Measurements from ENCODE around the gene CFAP119. TPM values are rescaled to one million over a fixed set of nuclear protein-coding genes. Genes with fewer than 3 reads are reported as not detected.
A peak's percentile ranks its signal among the peaks of the same experiment; 100 is the strongest.

CFAP119 gene
- total RNA-seq, 2 donors from 2014 or later, result 3.1 to 13.2 TPM

GRCh38 chr16:30775392-30776188 lies 13.7 kb upstream of the CFAP119 start:
- H3K27me3 ChIP-seq (replicated peaks; ENCODE audit: insufficient read depth), result no peaks in the 10 kb centered on the region
- intact Hi-C loops (cut with DNase I), result loop anchor here (5.0 kb wide), 1 partner anchor 43 kb away; no protein-coding TSS in a partner anchor
- DNase-seq (ENCODE audit: low spot score), result peak; percentile 77
- H3K4me3 ChIP-seq, result peak overlapping the region; percentile 49 to 64
- no peaks in the 10 kb centered on the region for H3K4me1 ChIP-seq (replicated peaks)
- H3K9me3 ChIP-seq, result no peaks in the 10 kb centered on the region
- H3K27ac ChIP-seq, result peak overlapping the region; percentile 70 to 76
- H3K36me3 ChIP-seq, result peaks cover 3 to 11% of the 10 kb centered on the region in 2 donors
- no peak for TF ChIP-seq POLR2A (IDR thresholded peaks at IDR 0.05)
- peak; percentile 88 for TF ChIP-seq POLR2AphosphoS5 (IDR thresholded peaks at IDR 0.05)
- under 1% methylated on average over 73 of the region's 81 CpGs for WGBS

GRCh38 chr16:30775131-30775391 lies 13.2 kb upstream of the CFAP119 start:
- intact Hi-C loops (cut with DNase I), result loop anchor here (5.0 kb wide), 1 partner anchor 43 kb away; no protein-coding TSS in a partner anchor
- Histone ChIP-seq H3K27ac (peak overlapping the region; percentile 70 to 76), H3K9me3 (no peaks in the 10 kb centered on the region), H3K27me3 (replicated peaks; ENCODE audit: insufficient read depth) (no peaks in the 10 kb centered on the region), H3K4me1 (replicated peaks) (no peaks in the 10 kb centered on the region), H3K4me3 (peak overlapping the region; percentile 49 to 64), H3K36me3 (peaks cover 3 to 11% of the 10 kb centered on the region in 2 donors)
- 7% methylated on average over 15 of the region's 15 CpGs for WGBS
- DNase-seq (ENCODE audit: low spot score), result no peak
- TF ChIP-seq POLR2A (IDR thresholded peaks at IDR 0.05) (no peak), POLR2AphosphoS5 (IDR thresholded peaks at IDR 0.05) (no peak)
- TF ChIP-seq, protein P1, sequence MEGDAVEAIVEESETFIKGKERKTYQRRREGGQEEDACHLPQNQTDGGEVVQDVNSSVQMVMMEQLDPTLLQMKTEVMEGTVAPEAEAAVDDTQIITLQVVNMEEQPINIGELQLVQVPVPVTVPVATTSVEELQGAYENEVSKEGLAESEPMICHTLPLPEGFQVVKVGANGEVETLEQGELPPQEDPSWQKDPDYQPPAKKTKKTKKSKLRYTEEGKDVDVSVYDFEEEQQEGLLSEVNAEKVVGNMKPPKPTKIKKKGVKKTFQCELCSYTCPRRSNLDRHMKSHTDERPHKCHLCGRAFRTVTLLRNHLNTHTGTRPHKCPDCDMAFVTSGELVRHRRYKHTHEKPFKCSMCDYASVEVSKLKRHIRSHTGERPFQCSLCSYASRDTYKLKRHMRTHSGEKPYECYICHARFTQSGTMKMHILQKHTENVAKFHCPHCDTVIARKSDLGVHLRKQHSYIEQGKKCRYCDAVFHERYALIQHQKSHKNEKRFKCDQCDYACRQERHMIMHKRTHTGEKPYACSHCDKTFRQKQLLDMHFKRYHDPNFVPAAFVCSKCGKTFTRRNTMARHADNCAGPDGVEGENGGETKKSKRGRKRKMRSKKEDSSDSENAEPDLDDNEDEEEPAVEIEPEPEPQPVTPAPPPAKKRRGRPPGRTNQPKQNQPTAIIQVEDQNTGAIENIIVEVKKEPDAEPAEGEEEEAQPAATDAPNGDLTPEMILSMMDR (IDR thresholded peaks at IDR 0.05), result no peak

- DNase-seq (ENCODE audit: low spot score), result no peak
- TF ChIP-seq, protein P1 (IDR thresholded peaks at IDR 0.05), result no peak
- TF ChIP-seq POLR2AphosphoS5 (IDR thresholded peaks at IDR 0.05), result no peak
- no peak for TF ChIP-seq POLR2A (IDR thresholded peaks at IDR 0.05)
- intact Hi-C loops (cut with DNase I), result loop anchor here (5.0 kb wide), 1 partner anchor 42 kb away; no protein-coding TSS in a partner anchor
These were observed 12.7 kb upstream of the CFAP119 start for GRCh38 chr16:30774367-30775130.

DNA sequence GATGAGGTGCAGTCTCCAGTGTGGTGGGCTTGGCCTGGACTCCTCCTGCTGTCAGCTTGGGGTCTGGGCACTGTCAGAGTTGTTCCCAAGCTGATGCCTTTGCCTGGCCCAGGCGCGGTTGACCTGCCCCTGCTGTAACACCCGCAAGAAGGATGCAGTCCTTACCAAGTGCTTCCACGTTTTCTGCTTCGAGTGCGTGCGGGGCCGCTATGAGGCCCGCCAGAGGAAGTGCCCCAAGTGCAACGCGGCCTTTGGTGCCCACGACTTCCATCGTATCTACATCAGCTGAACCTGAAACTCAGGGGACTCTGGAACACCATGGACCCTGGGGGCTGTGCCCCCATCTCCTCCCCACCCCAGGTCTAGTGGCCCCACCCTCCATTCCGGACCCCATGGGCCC lies 12.0 kb upstream of the CFAP119 start:
- Histone ChIP-seq H3K4me1 (replicated peaks) (no peaks in the 10 kb centered on the region), H3K36me3 (peaks cover 9 to 19% of the 10 kb centered on the region in 2 donors)

More at GRCh38 chr16:30774367-30775130, 12.7 kb upstream of the CFAP119 start:
- H3K4me3 ChIP-seq, result peak overlapping the region; percentile 49 to 64
- H3K9me3 ChIP-seq, result no peaks in the 10 kb centered on the region
- peak overlapping the region; percentile 70 to 76 for H3K27ac ChIP-seq
- peaks cover 4 to 12% of the 10 kb centered on the region in 2 donors for H3K36me3 ChIP-seq
- H3K4me1 ChIP-seq (replicated peaks), result no peaks in the 10 kb centered on the region
- WGBS, result 43% methylated on average over 8 of the region's 8 CpGs
- no peaks in the 10 kb centered on the region for H3K27me3 ChIP-seq (replicated peaks; ENCODE audit: insufficient read depth)

DNA sequence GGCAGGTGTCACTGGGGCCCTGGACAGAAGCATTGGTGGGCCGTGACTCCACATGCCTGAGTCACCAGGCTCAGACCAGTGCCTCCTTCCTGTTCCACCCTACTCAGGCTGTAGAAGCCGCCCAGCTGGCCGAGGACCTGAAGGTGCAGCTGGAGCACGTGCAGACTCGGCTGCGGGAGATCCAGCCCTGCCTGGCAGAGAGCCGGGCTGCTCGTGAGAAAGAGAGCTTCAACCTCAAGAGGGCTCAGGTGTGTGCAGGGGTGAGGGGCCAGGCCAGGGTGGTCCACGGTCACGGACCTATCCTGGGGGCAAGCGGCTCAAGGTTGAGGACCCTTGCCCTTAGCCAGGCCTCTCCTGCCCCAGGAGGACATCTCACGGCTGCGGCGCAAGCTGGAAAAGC lies 9.9 kb upstream of the CFAP119 start:
- Histone ChIP-seq H3K9me3 (no peaks in the 10 kb centered on the region), H3K36me3 (peaks cover 22 to 36% of the 10 kb centered on the region in 2 donors), H3K27ac (no peak overlapping the region), H3K27me3 (replicated peaks; ENCODE audit: insufficient read depth) (no peaks in the 10 kb centered on the region), H3K4me3 (no peak overlapping the region), H3K4me1 (replicated peaks) (no peaks in the 10 kb centered on the region)
- TF ChIP-seq, protein P1 (IDR thresholded peaks at IDR 0.05), result no peak
- TF ChIP-seq POLR2AphosphoS5 (IDR thresholded peaks at IDR 0.05) (no peak), POLR2A (IDR thresholded peaks at IDR 0.05) (no peak)
- intact Hi-C loops (cut with DNase I), result no loop called here
- 90% methylated on average over 12 of the region's 14 CpGs for WGBS
- DNase-seq (ENCODE audit: low spot score), result no peak

More for the DNA sequence above, 12.0 kb upstream of the CFAP119 start:
- 82% methylated on average over 14 of the region's 14 CpGs for WGBS
- DNase-seq (ENCODE audit: low spot score), result no peak
- H3K27me3 ChIP-seq (replicated peaks; ENCODE audit: insufficient read depth), result no peaks in the 10 kb centered on the region
- no peak overlapping the region for H3K27ac ChIP-seq
- H3K9me3 ChIP-seq, result no peaks in the 10 kb centered on the region
- TF ChIP-seq POLR2AphosphoS5 (IDR thresholded peaks at IDR 0.05) (no peak), POLR2A (IDR thresholded peaks at IDR 0.05) (no peak)
- TF ChIP-seq, protein P1 (IDR thresholded peaks at IDR 0.05), result no peak
- no peak overlapping the region for H3K4me3 ChIP-seq
- intact Hi-C loops (cut with DNase I), result no loop called here

All from prostate gland (tissue), 2 donors.